HG03439 (cell line): ENCODE data around the gene DNAH17.

Experiments
- ATAC-seq: cut with Tn5 transposase; IDR thresholded peaks from one replicate; pipeline ENCODE4 v1.9.1; 2021; ENCODE audit warnings: mild to moderate bottlenecking, moderate library complexity; ENCODE audit not compliant: unreplicated experiment

The DNAH17 gene

DNA sequence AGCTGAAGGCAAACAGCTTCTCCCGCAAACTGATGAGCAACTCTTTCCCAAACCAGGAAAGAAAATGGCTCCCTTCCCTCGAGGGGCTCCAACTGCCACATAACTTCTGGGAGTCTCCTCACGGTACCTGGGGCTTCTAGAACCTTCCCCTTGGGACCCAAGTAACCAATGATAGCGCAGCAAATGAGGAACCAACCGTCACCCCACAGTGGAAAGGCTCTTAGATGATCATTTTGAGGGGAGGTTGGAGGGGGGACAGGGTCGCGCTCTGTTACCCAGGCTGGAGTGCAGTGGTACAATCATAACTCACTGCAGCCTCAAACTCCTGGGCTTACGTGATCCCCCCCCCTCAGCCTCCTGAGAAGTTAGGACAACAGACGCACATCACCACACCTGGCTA, at the start of gene DNAH17:
DNAH17 (minus strand) TSS at position 101 of the 400 bp plus-strand sequence. CDS start 2,339 bp downstream, outside the sequence.
- no peak for ATAC-seq

- ATAC-seq, result no peak
Observed at GRCh38 chr17:78624324-78625151, 47.3 kb upstream of the DNAH17 start.

DNA sequence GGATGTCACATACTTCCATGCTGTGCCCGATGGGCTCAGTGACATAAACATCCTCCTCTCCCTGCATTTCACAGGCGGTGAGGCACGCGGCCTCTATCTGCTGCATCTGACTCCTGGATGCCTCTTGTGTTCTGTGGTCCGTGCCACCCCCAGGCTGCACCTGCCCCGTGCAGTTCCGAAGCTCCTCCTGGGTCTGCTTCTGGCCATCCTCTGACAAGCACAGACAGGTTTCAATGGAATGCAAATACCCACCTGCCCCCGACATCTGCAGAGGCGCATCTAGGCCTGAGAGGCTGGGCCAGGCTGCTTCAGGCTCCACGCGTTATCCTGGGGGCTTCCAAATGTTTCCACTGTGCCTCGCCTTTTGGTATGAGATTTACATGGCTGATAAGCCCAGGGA, 46.3 kb upstream of the DNAH17 start:
- ATAC-seq, result no peak

- ATAC-seq, result no peak
Observed at GRCh38 chr17:78622491-78623265, 45.5 kb upstream of the DNAH17 start.

DNA sequence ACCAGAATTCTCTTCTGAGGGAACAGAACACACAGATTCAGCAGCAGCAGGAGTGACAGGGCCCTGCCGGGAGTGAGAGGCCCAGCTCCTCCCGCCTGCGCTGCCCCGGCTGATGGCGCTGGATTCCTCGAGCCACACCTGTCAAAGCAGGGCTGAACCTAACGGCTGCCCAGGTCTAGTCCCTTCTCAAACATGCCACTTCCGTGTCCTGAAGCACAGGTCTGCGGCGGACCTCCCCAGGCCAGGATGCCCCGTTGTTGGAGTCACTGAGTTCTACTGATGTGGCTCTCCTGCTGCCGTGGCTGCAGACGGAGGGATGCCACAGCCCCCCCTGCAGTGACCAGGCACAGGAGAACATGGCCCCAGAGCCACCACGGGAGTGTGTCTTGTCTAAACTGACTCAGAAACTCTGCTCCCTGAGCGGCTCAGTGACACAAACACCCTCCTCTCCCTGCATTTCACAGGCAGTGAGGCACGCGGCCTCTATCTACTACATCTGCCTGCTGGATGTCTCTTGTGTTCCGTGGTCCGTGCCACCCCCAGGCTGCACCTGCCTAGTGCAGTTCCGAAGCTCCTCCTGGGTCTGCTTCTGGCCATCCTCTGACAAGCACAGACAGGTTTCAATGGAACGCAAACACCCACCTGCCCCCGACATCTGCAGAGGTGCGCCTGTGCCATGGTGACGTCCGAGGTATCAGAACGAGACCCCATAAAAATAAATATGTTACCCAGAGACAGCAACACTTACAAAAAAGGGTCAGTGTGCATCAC, 44.7 kb upstream of the DNAH17 start:
- no peak for ATAC-seq

DNA sequence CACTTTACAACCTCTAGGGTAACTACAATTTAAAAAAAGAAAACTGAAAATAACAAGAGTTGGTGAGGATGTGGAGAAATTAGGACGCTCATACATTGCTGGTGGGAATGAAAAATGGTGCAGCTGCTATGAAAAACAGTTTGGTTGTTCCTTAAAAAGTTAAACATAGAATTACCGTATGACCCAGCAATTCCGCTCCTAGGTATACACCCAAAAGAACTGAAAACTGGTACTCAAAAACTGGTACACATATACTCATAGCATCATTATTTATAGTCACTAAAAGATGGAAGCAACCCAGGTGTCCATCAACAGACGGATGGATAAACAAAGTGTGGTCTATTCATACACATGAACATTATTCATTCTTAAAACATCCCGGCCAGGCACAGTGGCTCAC, 42.9 kb upstream of the DNAH17 start:
- ATAC-seq, result no peak

- ATAC-seq, result no peak
Observed at GRCh38 chr17:78619334-78619733, 42.1 kb upstream of the DNAH17 start.

- no peak for ATAC-seq
Observed at GRCh38 chr17:78618264-78619066, 41.3 kb upstream of the DNAH17 start.

DNA sequence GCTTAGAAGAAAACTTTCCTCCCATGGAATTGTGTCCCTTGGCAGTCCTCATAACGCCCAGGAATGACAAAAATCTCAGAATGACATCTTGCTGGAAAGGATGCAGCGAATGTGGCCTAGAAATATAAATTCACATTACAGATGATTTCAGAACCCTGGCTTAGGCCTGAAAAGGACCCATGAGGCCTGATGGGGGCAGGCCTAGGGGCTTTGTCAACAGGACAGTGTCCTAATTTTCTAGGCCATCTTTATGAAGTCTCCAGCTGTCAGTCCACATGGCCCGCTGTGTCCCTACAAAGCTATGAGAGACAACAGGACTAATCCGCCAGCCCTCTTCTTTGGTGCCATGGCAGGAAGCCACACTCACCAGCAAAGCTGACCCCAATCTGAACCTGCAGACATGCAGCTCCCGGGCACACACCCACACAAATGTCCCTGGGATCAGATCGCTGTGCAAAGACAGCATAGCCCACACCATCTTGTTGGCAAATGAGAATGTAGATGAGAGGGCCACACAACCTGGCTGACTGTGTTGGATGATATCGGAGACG, 40.4 kb upstream of the DNAH17 start:
- no peak for ATAC-seq

DNA sequence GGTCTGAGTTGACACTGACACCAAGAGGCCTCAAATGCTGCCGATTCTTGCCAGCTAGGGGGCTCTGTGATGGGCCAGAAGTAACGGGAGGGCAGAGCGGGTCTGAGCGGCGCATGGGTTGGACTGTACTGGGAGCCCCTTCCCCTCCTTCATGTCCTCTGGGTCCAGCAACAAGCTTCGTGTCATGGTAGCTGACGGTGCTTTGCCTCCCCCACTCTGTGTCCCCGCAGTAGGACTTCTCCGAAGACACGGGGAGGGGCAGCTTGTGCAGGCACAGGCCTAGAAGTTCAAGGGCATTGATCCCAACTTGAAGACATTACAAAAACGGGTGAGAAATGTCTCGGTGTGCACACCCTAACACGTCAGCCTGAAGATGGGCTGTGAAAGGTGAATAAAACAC, 39.8 kb upstream of the DNAH17 start:
- ATAC-seq, result no peak

GRCh38 chr17:78615631-78616030, 38.4 kb upstream of the DNAH17 start:
- no peak for ATAC-seq

- ATAC-seq, result no peak
Observed at GRCh38 chr17:78613416-78613815, 36.2 kb upstream of the DNAH17 start.

GRCh38 chr17:78611607-78612006, 34.4 kb upstream of the DNAH17 start:
- no peak for ATAC-seq

- no peak for ATAC-seq
Observed at GRCh38 chr17:78610951-78611511, 33.8 kb upstream of the DNAH17 start.

DNA sequence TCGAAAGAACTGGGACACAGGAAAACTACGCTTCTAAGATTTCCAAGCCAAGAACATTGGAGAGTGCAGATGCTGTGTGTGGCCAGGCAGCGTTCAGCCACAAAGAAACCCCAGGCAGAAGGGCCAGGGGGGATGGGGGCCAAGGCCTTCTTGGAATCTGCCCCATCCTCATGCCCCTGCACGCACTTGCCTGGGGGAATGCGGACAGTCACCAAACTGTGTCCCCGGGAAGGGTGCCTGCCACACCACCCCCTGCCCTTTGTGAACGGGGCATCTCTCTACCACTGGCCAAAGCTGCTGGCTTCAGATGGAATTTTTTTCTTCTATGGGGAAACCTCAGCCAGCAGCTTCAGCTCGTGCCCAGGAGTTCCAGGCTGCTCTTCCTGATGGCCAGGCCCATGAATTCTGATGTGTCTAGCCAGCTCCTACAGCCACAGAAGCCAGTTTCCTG, 32.0 kb upstream of the DNAH17 start:
- ATAC-seq, result no peak

- ATAC-seq, result no peak
Observed at GRCh38 chr17:78608804-78609186, 31.6 kb upstream of the DNAH17 start.

GRCh38 chr17:78608122-78608803, 31.1 kb upstream of the DNAH17 start:
- no peak for ATAC-seq

DNA sequence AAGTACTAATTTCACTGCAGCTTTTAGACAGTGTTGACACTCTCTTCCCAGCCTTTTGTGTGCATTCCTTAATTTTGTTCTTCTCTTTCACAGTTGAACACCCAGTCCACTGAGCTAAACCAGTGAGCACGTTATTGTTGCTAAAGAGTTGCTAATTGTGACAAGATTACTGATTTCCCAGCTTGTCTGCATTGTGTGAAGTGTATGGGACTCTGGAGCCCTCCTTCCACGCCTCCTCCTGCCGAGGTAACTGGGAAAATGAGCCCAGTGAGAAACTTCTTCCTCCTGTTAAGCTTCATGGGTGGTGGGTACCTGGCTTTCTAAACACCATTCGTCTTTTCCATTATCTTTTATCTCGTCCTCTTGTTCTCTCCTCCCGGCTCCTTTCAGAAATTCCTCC, 29.8 kb upstream of the DNAH17 start:
- no peak for ATAC-seq

DNA sequence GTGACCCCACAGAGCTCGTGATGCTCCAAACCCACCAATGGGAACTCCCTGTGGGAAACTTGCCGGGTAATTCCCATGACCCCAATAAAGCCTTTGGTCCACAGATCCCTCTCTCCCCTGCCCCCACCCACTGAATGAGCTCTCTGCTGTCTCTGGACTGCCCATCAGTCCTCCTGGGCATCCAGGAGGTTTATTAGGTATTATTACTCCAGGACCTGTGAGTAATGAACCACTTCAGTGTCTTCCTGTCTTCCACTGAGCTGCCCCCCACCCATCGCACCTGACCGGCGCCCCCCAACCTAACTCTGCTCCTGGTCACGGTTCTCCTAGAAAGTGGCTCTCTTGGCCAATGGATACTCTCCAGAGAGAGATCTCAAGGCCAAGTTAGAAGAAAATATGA, 28.7 kb upstream of the DNAH17 start:
- ATAC-seq, result no peak
